ENCODE measurements around the gene PRKAG2. TPM values are rescaled to one million over a fixed set of nuclear protein-coding genes. Genes with fewer than 3 reads are reported as not detected.
"Not testable (repeated sequence)": the region's sequence is repeated elsewhere in the genome, so short reads cannot be mapped to it uniquely, and the experiment has no call there.

The PRKAG2 gene
- polyA plus RNA-seq, 1 donor, result 38.3 TPM

DNA sequence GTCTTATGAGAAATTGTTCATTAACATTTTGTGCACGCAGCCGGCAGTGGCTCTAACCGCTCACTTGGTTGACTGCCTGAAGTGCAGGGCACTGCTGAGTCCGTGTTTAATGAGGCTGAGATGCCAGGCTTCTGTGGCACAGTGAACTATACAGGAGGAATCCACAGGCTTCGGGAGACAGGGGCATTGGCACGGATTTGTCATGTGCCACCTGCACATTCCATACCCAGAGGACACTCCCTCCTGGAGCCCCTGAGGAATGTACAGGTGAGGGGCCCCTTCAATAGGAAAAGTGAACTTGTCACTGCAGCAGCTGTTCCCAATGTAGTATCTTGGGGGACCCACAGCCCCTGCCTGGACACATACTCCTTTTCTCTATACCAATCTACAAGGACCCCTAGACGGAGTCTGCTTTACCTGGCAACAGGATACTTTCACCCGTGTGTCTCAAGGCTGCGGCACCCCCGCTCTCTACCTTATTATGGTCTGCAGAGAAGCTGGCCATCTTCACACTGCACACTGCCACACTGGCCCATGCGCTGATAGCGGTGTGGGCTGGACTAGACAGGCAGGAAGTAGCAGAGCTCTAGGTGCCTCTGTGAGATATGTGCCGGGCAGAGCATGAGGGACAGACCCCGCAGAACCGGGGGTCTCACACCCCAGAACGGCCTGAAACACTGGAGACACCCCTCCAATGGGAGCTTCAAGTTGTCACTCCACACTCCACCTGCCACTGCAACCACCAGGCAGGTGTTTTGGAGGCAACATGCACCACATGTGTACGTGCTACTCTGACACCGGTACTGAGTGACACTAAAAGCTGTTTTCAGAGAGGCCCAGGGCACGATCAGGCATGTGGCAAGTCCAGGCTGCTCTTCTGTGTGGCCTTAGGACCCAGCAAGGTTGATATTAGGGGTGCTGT is 285.8 kb downstream of the PRKAG2 start:
- DNase-seq, result no peak

DNA sequence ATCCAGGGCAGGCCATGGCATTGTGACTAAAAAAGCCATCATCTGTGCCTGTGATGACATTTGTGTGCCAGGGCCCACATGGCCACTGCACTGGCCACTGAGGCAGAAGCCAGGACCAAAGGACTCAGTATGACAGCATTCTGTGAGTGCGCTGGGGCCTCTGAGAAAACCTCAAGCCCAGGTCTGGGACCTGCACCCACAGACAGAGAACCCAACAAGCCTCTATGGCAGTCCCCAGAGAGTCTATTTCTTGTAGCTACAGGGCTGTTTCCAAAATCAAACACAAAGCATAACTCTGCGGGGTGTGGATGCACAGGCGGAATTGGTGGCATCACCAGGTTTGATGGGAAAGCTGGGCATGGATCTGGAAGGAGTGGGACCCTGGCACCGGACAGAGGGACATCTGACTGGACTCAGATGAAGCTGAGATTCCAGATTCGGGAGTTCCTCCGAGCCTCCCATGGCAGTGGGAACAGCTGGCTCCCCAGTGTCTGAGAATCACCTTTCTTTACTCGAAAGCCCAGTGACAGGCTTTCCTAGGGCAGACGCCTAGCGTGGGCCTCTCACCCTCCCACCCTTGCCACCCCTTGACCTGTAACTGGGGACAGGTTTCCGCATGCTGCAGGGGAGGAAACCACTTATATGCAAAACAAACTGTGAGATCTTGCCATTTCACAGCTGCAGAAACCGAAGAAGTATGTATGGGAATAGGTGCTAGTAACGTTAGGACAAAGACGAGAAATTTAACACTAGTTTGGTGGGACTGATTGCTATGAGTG is 286.7 kb downstream of the PRKAG2 start:
- peak; percentile 46 for DNase-seq

DNA sequence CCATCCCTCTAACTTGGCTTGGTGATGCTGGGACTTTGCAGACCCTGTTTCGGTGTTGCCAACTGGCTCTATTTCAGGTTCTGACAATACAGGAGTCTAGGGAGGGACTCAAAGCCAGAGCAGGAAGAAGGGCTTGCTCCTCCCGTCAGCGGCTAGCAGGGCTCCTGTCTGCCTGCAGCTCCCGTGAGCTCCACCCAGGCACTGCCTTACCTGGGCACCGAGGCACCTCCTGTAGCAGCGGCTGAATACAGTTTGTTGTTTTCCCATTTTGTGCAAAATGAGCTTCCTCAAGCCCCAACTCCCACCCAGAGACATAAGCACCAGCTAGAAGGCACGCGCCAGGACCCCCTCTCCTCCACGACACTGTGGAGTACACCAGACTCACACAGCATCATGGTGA is 287.9 kb downstream of the PRKAG2 start:
- DNase-seq, result no peak

DNA sequence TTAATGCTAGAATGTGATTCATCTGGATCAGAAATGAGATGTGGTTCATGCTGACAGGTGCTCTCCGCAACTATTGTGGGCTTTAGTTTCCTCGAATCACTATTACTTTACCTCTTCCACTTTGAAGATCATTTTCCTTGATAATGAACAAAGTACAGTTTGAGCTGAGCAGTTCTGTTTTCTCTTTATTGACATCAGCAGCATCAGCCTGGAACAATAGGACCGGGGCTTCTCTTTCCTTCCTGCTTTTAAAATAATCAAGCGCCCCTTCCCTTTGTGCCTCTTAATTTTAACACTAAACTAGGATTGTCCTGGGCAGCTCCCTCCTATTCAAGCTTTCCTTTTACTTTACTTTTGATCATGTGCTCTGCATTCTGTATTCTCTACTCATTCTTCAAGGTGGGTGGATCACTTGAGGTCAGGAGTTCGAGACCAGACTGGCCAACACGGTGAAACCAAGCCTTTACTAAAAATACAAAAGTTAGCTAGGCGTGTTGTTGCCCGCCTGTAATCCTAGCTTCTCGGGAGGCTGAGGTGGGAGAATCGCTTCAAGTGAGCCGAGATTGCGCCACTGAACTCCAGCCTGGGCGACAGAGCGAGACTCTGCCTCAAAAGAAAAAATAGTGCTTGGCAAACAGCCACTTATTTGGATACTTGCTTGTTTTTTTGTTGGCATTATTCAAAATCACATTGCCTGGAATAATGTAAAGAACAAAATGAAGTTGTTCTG is 290.2 kb downstream of the PRKAG2 start:
- no peak for DNase-seq

DNA sequence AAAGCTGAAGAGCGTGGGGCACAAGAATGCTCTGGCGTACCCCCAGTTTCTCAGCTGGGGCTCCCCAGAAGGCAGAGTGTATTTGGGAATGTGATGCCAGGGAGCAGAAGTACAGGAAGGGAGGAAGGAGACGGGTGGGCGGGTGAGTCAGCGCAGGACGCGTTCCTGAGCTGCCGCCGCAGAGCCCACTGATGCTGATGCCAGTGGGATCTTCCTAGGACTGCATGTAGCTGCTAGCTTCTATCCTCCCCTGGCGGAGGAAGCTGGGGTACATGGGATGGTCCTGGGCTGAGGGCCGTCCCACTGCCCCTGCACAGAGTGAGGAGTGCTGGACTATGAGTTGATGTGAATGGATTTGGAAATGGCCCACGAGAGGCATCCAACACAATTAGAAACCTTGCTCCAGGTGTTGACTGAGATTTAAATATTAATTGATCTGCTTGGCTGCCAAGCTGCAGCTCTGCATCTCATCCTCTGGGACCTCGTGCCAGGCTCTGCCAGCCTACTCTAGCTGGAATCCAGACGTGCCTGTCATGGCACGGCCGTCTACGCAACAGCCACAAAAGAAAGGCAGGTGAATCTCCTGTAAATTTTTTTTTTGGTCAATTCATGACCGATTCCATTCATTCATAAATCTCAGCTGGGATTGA is 291.0 kb downstream of the PRKAG2 start:
- DNase-seq, result no peak

DNA sequence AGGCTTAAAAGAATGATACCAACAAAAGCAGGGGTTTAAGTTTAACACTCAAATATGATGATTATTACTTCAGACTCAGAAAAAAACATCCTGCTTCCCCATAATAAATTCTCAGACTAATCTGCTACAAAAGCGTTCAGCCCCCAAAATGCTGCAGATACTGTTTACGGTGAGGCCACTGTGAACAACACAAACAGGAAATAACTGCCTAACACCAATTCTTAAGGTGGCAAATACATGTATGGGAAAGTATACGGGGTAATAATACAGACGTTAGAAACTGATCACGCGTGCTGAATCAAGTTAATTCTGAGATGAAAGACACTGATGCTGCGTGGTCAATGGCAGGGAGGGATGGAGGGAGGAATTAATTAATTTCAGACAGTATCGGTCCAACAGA is 295.2 kb downstream of the PRKAG2 start:
- DNase-seq, result no peak

DNA sequence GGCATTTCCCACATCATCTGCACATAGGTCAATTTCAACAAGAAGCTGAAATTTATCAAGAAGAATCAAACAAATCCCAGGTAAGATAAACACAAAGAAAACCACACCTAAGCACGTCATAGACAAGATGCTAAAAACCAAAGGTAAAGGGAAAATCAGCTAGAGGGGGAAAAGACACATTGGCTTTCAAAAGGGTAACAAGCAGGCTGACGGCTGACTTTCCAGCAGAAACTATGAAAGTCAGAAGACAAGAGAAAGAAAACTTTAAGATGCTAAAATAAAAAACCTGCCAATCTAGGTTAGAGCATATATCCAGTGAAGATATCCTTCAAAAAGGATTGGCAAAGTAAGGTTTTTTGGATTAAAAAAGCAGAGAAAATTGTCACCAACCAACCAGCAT is 297.3 kb downstream of the PRKAG2 start:
- no peak for DNase-seq

DNA sequence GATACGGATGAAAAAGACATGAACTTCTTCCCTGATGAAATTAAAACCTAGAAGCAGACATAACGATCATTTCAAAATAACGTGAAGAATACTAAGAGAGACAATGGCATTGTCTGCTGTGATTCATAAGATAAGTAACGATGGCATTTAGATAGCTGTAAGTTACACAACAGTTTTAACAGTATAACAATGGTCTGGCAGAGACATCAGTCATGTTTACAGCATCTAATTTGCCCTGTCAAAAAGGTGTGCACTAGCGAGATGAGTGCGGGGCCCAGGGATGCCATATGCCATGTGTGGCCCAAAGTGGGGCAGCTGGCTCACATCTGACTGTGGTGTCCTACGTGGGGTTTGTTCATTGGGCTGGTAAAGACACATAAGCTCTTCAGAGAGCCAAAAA is 301.5 kb downstream of the PRKAG2 start:
- no peak for DNase-seq

DNA sequence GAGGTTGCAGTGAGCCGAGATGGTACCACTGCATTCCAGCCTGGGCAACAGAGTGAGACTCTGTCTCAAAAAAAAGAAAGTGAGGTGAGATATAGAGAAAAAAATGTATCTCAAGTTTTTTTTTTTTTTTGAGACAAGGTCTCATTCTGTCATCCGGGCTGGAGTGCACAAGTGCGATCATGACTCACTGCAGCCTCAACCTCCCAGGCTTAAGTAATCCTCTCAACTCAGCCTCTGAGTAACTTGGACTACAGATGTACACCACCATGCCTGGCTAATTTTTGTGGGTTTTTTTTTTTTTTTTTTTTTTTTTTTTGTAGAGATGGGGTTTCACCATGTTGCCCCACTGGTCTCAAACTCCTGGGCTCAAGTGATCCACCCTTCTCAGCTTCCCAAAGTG is 303.9 kb downstream of the PRKAG2 start:
- not testable (repeated sequence) for DNase-seq

DNA sequence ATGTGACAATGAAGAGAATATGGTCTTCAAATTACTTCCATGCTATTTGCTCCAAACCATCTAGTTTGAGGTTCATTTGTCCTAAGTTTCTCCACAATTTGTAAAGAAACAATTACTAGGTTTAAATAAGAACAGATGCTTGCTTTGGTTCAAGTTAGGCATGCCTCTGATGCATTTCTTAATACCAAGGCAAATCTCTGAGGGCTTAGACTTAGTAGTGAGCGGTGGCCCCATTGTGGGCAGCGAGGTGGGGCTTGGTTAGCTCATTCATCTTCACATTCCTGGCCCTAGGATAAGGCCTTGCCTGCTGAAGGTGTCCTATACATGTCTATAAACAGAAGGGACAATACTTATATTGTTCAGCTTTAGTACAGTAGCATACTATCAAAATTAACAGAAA is 304.8 kb downstream of the PRKAG2 start:
- DNase-seq, result no peak

DNA sequence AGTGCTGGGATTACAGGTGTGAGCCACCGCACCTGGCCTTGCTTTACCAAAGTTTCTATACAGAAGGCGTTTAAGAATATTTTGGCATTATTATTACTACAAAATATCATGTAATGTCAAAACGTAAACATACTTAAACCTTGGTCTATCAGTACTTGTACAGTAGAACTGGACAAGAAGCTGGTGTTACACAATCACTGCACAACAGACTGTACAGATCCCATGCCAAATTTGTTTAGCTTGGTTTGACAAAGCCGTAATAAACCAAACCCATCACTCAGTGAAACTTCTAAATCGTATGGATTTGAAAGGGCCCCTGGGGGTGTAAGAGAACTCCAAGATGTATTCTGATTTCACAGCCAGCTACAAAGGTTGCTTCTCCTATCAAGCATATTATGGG is 305.4 kb downstream of the PRKAG2 start:
- no peak for DNase-seq

DNA sequence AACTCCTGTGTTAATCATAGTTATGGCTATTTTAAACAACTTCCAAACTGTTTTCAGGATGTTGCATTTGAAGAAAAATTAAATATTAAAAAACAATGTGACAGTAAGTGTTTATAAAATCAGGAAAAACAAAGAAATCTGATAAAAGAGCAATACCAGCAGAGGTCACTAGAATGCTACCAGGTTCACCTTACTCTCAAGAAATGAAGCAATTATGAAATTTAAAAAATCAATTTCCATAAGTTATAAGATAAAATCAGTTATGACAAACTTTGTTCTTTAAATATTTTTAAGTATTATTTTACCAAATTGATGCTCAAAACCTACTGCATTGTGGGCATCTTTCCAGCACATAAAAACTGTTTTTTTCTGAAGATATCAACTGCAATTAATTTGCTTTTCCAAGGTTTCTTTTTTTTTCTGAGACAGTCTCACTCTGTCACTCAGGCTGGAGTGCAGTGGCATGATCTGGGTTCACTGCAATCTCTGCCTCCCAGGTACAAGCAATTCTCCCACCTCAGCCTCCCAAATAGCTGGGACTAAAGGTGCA is 306.5 kb downstream of the PRKAG2 start:
- DNase-seq, result no peak

DNA sequence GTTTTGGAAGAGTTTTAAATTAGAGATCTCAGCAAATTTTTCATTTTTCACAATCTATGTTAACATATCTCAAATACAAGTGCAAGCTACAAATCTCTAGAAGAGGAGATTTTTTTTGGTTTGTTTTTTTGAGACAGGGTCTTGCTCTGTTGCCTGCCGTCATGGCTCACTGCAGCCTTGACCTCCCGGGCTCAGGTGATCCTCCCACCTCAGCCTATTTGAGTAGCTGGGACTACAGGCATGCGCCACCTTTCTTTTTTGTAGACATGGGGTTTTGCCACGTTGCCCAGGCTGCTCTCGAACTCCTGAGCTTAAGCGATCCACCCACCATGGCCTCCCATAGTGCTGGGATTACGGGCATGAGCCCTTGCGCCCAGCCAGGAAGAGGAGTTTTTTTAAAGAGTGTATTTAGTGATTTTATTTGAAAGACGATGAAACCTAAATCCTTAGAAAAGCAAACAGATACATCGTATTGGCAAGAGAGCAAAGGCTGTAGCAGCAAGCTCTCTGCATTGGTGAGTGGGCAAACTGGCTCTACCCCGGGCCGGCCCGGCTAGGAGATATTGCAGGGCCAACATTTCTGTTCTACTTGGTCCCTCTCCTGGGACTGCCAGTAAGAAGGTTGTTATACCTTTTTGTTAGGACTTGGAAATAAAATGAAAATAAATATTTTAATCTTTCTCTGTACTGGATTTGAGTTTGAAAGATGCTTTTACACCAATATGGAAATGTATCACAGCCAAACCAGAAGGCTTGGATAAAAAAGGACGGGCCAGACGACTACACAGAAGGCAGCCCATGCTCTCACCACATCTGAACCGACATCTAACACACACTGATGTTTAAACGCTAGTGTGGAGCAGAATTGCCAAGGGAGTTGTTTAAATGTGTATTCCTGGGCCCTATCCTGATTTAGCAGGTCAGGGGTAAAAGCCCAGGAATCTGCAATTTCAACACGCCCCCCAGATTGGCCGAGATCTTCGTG is 307.7 kb downstream of the PRKAG2 start:
- DNase-seq, result peak; percentile 46

DNA sequence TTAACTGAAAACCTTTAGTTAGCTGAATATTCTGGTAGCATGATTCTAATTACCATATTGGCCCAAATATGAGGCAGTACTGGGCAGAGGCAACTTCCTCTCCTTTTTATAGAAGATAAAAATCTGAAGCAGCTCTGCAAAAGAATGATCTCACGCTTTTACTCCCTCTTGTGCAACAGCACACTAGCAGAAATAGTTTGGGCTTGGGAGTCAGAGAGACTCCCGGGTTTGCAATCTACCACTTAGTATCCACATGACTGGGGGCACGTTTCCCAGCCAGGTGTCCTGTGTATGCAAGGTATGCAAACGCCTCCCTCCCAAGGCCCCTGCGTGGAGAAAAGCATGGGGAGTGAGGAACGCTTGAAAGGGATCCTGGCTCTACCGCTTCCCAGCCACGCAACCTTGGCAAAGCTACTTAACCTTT is 310.0 kb downstream of the PRKAG2 start:
- no peak for DNase-seq

DNA sequence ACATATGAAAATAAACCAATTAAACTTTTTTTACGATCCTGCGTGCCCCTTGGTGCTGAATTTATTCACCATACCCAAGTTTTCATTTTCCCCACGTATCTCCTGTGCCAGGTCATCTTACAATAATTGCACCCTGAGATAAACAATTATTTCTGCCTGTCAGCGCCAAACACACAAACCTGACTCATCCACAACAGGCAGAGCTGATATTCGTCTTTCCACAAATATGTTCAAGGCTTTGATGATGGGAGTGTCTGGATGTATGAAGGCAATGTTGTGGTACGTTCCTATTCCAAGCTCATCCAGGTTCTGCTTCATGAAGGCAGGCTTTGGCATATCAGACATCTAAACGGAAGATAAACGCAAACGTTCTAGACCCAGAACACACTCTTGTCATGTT is 311.4 kb downstream of the PRKAG2 start:
- no peak for DNase-seq

DNA sequence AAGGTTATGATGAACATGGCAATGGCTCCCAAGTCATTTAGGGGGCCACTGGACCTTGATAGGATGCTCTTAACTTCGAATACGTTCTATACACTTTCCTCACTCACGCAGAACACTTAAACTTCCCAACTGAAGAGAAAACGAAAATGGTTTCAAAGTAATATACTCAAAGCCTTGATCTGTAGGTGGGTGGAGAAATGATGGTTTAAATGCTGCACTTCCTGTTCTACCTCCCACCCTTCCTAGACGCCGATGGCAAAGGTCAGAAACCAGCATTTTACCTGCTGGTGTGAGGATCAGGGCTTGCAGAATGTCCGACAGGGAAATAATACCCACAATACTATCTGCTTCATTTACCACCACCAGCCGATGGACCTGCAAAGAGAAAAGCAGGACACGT is 316.7 kb downstream of the PRKAG2 start:
- no peak for DNase-seq

DNA sequence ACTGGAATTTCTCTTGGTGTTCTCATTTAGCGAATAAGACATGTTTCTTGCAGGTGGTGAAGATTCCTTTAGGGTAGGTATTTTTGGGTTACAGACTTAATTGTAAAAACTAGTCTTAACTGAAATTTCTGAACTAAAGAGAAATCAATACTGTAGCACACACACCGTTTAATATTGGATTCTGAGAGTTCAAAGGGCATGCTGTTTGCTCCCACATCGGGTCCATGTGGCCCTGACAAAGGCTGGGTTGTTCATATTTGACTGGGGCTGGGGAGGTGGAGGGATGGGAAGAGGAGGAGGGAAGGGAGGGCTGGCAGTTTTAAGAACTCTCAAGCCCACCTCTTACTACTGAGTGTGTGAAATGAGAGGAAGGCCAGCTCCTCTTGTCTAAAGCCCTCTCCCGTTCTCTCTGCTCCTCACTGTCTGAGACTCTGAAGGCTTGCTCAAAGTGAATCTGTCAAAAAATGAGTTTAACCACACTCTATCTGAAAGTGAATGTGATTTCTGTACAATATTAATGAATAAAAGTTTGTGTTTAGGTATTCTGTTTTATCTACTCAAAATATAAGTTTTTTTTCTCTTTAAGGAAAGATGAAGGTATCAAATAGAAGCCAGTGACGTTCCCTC is 317.2 kb downstream of the PRKAG2 start:
- no peak for DNase-seq

DNA sequence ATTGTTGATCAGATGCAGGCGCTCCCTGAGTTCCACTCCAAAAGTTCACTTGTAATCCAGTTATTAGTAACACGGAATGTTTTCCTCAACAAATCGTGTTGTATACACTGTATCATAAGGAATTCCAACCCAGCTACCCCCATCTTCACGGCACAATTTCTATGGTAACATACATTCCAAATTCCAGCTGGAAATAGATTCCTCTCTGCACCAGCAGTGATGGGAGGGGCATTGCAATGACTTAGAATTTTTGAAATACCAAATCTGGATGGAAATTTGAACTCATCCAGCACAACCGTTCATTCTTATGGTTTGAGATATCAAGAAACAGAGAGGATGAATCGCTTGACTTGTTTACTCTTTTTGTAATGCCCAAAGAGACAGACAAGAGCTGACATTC is 318.3 kb downstream of the PRKAG2 start:
- DNase-seq, result no peak

DNA sequence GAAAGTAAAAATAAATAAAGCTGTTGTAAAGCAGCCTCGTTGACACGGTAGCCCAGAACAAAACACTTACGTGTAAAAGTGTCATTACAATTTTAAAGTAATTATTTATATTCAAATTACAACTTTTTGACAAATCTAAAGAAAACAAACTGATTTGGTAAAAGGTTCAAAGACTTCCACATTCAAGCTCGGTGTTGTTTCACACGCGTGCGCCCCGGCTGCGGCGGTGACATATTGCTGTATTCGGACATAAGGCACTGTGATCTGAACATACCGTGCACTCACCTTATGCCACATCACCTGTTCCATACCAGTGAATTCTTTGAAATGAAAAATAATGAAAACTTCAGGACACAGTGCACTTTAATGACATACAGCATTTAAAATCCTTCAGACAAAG is 320.3 kb downstream of the PRKAG2 start:
- no peak for DNase-seq

DNA sequence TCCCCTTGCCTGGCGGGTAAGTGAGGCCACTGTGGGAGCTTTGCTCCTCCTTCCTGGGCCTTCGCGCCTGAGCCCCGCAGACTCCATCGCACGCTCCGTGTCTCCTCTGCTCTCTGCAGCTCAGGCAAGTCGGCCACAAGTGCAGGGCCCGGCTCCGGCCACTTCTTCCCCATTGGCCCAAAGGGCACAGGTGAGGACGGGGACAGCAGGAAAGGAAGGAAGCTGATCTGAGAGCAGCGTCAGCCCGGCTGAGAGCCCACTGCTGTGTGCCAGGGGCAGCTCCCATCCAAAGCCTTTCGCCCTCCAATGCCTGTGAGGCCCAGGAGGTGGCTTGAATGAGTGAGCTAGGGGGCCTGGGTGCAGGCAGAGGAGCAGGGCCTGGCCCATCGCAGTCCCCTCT is 323.6 kb downstream of the PRKAG2 start:
- no peak for DNase-seq
